ENCODE data around the gene SVIL.

- TF ChIP-seq CTCF (conservative IDR thresholded peaks at IDR 0.05) (no peak), EZH2 (IDR thresholded peaks at IDR 0.05; ENCODE audit: low read depth) (no peak)
These were observed 104.4 kb downstream of the SVIL start for GRCh38 chr10:29530112-29530976.
